GM21515 (cell line): ENCODE results near the gene RPS6KA2.
"Not testable (repeated sequence)": the region's sequence is repeated elsewhere in the genome, so short reads cannot be mapped to it uniquely, and the experiment has no call there.

Experiments
- ATAC-seq: cut with Tn5 transposase; IDR thresholded peaks from one replicate; pipeline ENCODE4 v1.9.1; 2021; ENCODE audit not compliant: unreplicated experiment

RPS6KA2 gene

DNA sequence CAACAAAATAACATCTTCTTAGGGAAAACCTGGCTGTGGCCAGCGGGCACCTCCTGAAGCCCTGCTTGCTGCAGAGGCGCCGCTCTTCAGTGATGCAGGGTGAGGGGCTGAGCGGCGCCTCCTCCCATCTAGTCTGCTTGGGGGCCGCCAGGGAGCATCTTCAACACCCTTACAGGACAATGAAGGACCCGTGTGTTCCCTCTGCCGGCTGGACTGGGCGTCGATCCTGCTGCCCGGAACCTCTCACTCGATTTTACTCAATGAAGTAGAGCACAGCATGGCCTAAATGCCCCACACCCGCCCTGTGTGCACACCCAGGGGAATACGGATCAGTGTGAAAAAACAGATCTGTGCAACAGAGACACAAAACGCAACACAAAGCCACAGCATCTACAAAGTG is 215.8 kb downstream of the RPS6KA2 start:
- no peak for ATAC-seq

- ATAC-seq = no peak
Measured at GRCh38 chr6:166410426-166410935, 216.6 kb downstream of the RPS6KA2 start.

GRCh38 chr6:166408936-166409755 is 217.9 kb downstream of the RPS6KA2 start:
- no peak for ATAC-seq

- ATAC-seq = no peak
Measured at GRCh38 chr6:166406197-166406596, 220.9 kb downstream of the RPS6KA2 start.

GRCh38 chr6:166405386-166405785 is 221.7 kb downstream of the RPS6KA2 start:
- ATAC-seq = no peak

GRCh38 chr6:166402582-166403277 is 224.3 kb downstream of the RPS6KA2 start:
- ATAC-seq = no peak

DNA sequence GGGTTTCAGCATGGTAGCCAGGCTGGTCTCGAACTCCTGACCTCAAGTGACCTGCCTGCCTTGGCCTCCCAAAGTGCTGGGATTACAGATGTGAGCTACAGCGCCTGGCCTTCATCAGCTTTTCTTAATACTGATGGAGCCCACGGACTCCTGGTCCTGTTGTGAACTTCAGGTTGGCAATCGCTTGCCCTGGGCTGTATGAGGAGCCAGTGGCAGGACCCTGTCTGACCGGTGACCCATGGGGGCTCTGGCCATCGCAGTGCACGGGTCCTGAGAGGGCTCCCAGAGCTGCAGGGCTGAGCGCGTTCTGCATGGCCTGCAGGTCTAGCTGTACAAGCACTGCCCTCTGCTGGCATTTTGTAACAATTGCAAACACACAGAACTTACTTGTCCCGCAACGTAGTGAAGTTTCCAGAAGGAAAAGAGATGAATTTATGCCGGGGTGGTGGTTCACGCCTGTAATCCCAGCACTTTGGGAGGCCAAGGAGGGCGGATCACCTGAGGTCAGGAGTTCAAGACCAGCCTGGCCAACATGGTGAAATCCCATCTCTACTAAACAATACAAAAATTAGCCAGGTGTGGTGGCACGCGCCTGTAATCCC is 226.3 kb downstream of the RPS6KA2 start:
- peak; percentile 76 for ATAC-seq

GRCh38 chr6:166400181-166400580 is 226.9 kb downstream of the RPS6KA2 start:
- no peak for ATAC-seq

- ATAC-seq = no peak
Measured at GRCh38 chr6:166398348-166398747, 228.7 kb downstream of the RPS6KA2 start.

- no peak for ATAC-seq
Measured at GRCh38 chr6:166397849-166398248, 229.2 kb downstream of the RPS6KA2 start.

- no peak for ATAC-seq
Measured at GRCh38 chr6:166395778-166396177, 231.3 kb downstream of the RPS6KA2 start.

GRCh38 chr6:166395351-166395750 is 231.7 kb downstream of the RPS6KA2 start:
- no peak for ATAC-seq

GRCh38 chr6:166394036-166394892 is 232.8 kb downstream of the RPS6KA2 start:
- ATAC-seq = no peak

- no peak for ATAC-seq
Measured at GRCh38 chr6:166393535-166393823, 233.6 kb downstream of the RPS6KA2 start.

DNA sequence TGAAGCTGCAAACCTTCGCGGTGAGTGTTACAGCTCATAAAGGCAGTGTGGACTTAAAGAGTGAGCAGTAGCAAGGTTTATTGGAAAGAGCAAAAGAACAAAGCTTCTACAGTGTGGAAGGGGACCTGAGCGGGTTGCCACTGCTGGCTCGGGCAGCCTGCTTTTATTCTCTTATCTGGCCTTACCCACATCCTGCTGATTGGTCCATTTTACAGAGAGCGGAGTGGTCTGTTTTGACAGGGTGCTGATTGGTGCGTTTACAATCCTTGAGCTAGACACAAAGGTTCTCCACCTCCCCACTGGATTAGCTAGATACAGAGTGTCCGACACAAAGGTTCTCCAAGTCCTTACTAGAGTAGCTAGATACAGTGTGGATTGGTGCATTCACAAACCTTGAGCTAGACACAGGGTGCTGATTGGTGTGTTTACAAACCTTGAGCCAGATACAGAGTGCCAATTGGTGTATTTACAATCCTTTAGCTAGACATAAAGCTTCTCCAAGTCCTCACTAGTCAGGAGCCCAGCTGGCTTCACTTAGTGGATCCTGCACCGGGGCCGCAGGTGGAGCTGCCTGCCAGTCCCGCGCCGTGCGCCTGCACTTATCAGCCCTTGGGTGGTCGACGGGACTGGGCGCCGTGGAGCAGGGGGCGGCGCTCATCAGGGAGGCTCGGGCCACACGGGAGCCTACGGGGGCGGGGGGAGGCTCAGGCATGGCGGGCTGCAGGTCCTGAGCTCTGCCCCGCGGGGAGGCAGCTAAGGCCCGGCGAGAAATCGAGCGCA is 234.1 kb downstream of the RPS6KA2 start:
- not testable (repeated sequence) for ATAC-seq

DNA sequence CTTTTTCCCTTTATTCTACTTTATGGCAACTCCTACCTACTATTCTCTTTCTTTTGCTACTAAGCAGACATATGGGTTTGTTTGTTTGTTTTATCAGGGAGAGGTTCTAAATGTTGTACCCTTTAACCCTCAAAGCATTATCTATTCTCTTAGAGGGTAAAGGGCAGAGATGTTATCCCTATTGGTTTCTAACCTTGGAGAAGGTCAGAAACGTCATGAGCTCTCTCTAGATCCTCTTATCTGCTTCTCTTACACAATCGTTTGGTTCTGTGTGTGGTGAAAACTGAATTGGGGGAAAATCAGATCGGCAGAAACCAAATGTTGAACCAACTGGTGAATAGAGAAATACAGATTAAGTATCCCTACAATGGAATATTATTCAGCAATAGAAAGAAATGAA is 237.9 kb downstream of the RPS6KA2 start:
- no peak for ATAC-seq

GRCh38 chr6:166388290-166389004 is 238.6 kb downstream of the RPS6KA2 start:
- no peak for ATAC-seq

DNA sequence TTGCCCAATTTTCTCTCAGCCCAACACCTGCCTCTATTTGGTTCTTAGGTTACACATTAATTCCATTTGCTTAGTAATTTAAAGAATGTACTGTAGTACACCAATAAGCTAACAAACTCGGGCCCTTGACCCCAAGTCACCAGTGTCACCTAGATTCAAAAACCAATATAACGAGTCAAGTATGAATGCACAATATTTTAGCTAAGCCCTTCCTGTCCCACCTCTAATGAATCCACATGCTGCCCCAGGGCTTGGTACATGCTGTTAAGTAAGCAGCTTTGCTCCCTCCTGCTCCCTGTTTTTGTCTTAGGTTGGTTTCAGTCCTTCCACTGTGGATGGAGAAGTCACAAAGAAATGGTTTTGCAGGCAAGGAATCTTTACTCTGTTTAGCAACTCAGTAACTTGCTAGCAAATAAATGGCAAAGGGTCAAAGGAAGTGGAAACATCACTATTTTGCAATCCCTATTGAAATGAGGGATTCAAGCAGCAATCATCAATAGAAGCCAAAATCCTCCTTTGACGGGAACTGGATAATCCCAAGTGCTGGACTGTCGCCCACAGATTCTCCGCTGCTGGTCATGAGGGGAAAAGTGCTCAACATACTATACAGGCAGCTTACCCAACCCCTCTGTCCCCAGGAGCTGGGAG is 239.3 kb downstream of the RPS6KA2 start:
- ATAC-seq = no peak

DNA sequence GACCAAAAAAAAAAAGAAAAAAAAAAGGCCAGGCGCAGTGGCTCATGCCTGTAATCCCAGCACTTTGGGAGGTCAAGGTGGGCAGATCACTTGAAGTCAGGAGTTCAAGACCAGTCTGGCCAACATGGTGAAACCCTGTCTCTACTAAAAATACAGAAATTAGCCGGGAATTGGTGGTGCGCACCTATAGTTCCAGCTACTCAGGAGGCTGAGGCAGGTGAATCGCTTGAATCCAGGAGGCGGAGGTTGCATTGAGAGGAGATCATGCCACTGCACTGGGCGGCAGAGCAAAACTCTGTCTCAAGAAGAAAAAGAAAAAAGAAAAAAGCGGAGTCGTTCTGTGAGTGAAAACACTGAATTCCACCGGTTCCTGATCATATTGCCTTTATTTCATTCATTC is 240.0 kb downstream of the RPS6KA2 start:
- not testable (repeated sequence) for ATAC-seq
